ENCODE results near the gene TMEM126A. TPM values are rescaled to one million over a fixed set of nuclear protein-coding genes. Genes with fewer than 3 reads are reported as not detected.

The TMEM126A gene
- total and polyA plus RNA-seq, 2 of the 13 experiments (the other 11 are each of a cell fraction or from before 2014, with no cell fraction given): 59.5 to 66.9 TPM

GRCh38 chr11:85656777-85657176, 9.0 kb downstream of the TMEM126A start:
- H3K4me2 ChIP-seq (ENCODE audit: low read depth, low read length): no peak overlapping the region
- BruUV-seq (replicated peaks): no TSS peak
- ChIA-PET CTCF (ENCODE audit: low intra/inter-chr PET ratio, low total read pairs) (no interaction called here), POLR2A (interaction anchor here (10.0 kb wide), 1 partner anchor 7 kb away, joined by 112 read pairs; the partner anchor contains the start of gene TMEM126A)
- H3K27ac ChIP-seq (ENCODE audit: extremely low read length, insufficient read depth, low read length): no peak overlapping the region
- in situ Hi-C loops (cut with HindIII; ENCODE audit: extremely low pct_ligation_motif_present, low pct_unique_long_range_greater_than_20kb) (no loop called here), intact Hi-C loops (cut with micrococcal nuclease; ENCODE audit: unreplicated experiment) (no loop called here)
- no peak for TF ChIP-seq GZF1 (CRISPR knock-in tag; IDR thresholded peaks at IDR 0.05)
- no peak for TF ChIP-seq FOXA3 (CRISPR knock-in tag; IDR thresholded peaks at IDR 0.05)
- no peak for TF ChIP-seq ZNF597 (CRISPR knock-in tag; IDR thresholded peaks at IDR 0.05)
- no peak for TF ChIP-seq ZNF839 (CRISPR knock-in tag; IDR thresholded peaks at IDR 0.05; ENCODE audit: borderline replicate concordance)
- no peak for TF ChIP-seq PBX3 (CRISPR knock-in tag; IDR thresholded peaks at IDR 0.05; ENCODE audit: borderline replicate concordance)
- TF ChIP-seq SRY (CRISPR knock-in tag; IDR thresholded peaks at IDR 0.05): no peak
- TF ChIP-seq SETDB1 (CRISPR knock-in tag; IDR thresholded peaks at IDR 0.05; ENCODE audit: borderline replicate concordance): no peak
- TF ChIP-seq ZNF678 (CRISPR knock-in tag; IDR thresholded peaks at IDR 0.05): no peak
- no peak overlapping the region for H3K9ac ChIP-seq (ENCODE audit: insufficient read depth, low read depth, low read length)
- no peak overlapping the region for H3K4me3 ChIP-seq (replicated peaks in 1 of 3; ENCODE audit: insufficient read depth in 1 of 3, low read depth in 2 of 3, low read length in 3 of 3)
- peaks cover 39% of the 10 kb centered on the region for H3K4me1 ChIP-seq (ENCODE audit: insufficient read depth, low read length)
- H3K27me3 ChIP-seq (ENCODE audit: control insufficient read depth in 1 of 2, insufficient read depth in 2 of 2, low read length in 2 of 2): no peaks in the 10 kb centered on the region
- DNase-seq (ENCODE audit: low spot score) (no peak), ATAC-seq (no peak), FAIRE-seq (no peak)
- no peaks in the 10 kb centered on the region for H3K9me3 ChIP-seq (ENCODE audit: low read length)
- H3K79me2 ChIP-seq (ENCODE audit: insufficient read depth, low read length): peaks cover 40% of the 10 kb centered on the region
- H4K20me1 ChIP-seq (ENCODE audit: insufficient read depth, low read length): peaks cover 7% of the 10 kb centered on the region
- no peak overlapping the region for H2AFZ ChIP-seq (ENCODE audit: low read length)
- H3K36me3 ChIP-seq (replicated peaks in 1 of 2; ENCODE audit: control insufficient read depth in 1 of 2, insufficient read depth in 2 of 2, low read length in 2 of 2): peaks cover 0 to 20% of the 10 kb centered on the region in 2 experiments; a peak in 1 of 5 replicates
- WGBS (ENCODE audit: low lambda C conversion rate): 98% methylated on average over 1 of the region's 1 CpG

Measured in HepG2 (cell line).